Measurements from ENCODE around the gene CDC25C. TPM values are rescaled to one million over a fixed set of nuclear protein-coding genes. Genes with fewer than 3 reads are reported as not detected.

Gene CDC25C
- total and polyA plus RNA-seq, 2 of the 4 experiments (the other 2 are of a cell fraction): 7.3 to 8.2 TPM

DNA sequence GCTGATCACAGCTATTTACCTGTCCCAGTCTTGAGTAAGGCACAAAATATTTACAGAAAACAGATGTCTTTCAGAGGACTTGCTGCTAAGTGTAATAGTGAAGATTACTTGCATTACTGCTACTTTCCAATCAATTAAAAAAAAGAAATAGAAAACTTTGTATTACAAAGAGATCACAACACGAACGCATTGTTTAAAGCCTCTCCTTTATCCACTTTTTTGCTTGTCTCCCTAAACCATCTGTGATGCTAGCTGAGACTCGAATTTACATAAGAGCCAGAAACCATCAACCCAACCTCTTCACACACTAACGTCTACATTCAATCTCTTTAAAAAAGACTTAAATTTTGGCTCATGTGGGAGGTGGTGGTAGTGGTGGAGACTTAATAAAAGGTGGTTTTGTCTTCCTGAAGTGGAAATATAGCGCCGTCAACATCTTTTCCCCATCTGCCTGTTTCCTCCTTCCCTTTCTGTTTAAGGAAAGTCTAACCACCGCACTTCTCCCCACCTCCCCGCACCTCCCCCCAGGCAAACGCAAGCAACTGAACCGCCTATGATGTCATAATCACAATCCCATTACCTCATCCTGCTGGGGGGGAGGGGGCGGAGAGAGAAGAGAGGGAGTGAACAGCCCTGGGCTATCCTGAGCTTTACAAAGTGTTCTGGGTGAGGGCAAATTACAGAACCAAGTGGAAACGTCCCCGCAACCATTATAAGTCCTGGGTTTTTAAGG lies 5.5 kb upstream of the CDC25C start:
- H3K23ac ChIP-seq (ENCODE audit: low read depth, low read length): peak overlapping the region; percentile 84; the same call in 1 of the 2 replicates
- H3K4ac ChIP-seq (ENCODE audit: low read depth, low read length): peak overlapping the region; percentile 100
- ChIA-PET POLR2A (ENCODE audit: unreplicated experiment) (no interaction called here), CTCF (interaction anchor here (1.6 kb wide), 1 partner anchor 15 kb away, joined by 8 read pairs; no protein-coding TSS in a partner anchor)
- peaks cover 30% of the 10 kb centered on the region for H4K20me1 ChIP-seq (ENCODE audit: insufficient read depth, low read length)
- H4K91ac ChIP-seq (ENCODE audit: insufficient read depth, low read depth, low read length): peak overlapping the region; percentile 100
- H3K9me3 ChIP-seq (ENCODE audit: control insufficient read depth, insufficient read depth, low read length): no peaks in the 10 kb centered on the region
- peak overlapping the region; percentile 98 for H2BK5ac ChIP-seq (ENCODE audit: low read depth, low read length, poor library complexity, severe bottlenecking)
- H2AK5ac ChIP-seq (ENCODE audit: low read depth, low read length): no peak overlapping the region; the same call in 1 of the 2 replicates
- in situ Hi-C loops (cut with MboI; ENCODE audit: low sequenced_read_pairs): no loop called here
- H4K5ac ChIP-seq (ENCODE audit: low read depth, low read length): peak overlapping the region; percentile 81
- H3K27ac ChIP-seq (ENCODE audit: insufficient read depth, low read length): peak overlapping the region; percentile 97
- peak overlapping the region; percentile 99 for H2AFZ ChIP-seq (replicated peaks; ENCODE audit: low read length, poor library complexity)
- H2AK9ac ChIP-seq (replicated peaks; ENCODE audit: low read depth, low read length, poor library complexity): peak overlapping the region; percentile 74
- dilution Hi-C loops (cut with HindIII; ENCODE audit: low sequenced_read_pairs, unreplicated experiment): no loop called here
- H3K4me1 ChIP-seq (ENCODE audit: control insufficient read depth, insufficient read depth, low read length): peaks cover 3% of the 10 kb centered on the region
- peaks cover 7 to 41% of the 10 kb centered on the region in 2 experiments; a peak in 3 of 4 replicates for H3K79me1 ChIP-seq (ENCODE audit: low read depth in 1 of 2, low read length in 2 of 2)
- H3K9me1 ChIP-seq (ENCODE audit: insufficient read depth, low read length): peaks cover 15% of the 10 kb centered on the region
- intact Hi-C loops (cut with micrococcal nuclease): no loop called here
- 60% methylated on average over 2 of the region's 13 CpGs; no CpG with 5 or more reads in 1 of the 2 experiments for WGBS, 2 experiments (ENCODE audit: extremely low coverage in 2 of 2, insufficient read length in 1 of 2)
- DNase-seq (peak; percentile 79), ATAC-seq (ENCODE audit: low read depth) (peak; percentile 36)
- H3K4me3 ChIP-seq (ENCODE audit: insufficient read depth, low read depth, low read length): peak overlapping the region; percentile 65
- H3K27me3 ChIP-seq (ENCODE audit: control insufficient read depth, insufficient read depth, low read length): no peaks in the 10 kb centered on the region
- H3K4me2 ChIP-seq (ENCODE audit: low read depth, low read length): peak overlapping the region; percentile 68
- peak overlapping the region; percentile 99; the same call in 1 of the 2 replicates for H3K56ac ChIP-seq (ENCODE audit: extremely low read depth, insufficient read depth, low read length)
- H2BK20ac ChIP-seq (ENCODE audit: low read depth, low read length): peak overlapping the region; percentile 65
- H2BK15ac ChIP-seq (ENCODE audit: low read depth, low read length): peak overlapping the region; percentile 100; the same call in 2 of the 3 replicates
- peak overlapping the region; percentile 100 for H2BK120ac ChIP-seq (ENCODE audit: low read depth, low read length)
- BruUV-seq (replicated peaks): no TSS peak
- peaks cover 10% of the 10 kb centered on the region for H3K36me3 ChIP-seq (ENCODE audit: control insufficient read depth, insufficient read depth, low read length)
- H3K9ac ChIP-seq (ENCODE audit: low read depth, low read length): peak overlapping the region; percentile 76
- peak overlapping the region; percentile 59 for H3K18ac ChIP-seq (ENCODE audit: low read depth, low read length)
- peak overlapping the region; percentile 84; the same call in 1 of the 2 replicates for H3K14ac ChIP-seq (replicated peaks; ENCODE audit: low read depth, low read length)
- peak overlapping the region; percentile 95 to 96 for H4K8ac ChIP-seq (ENCODE audit: low read depth in 2 of 2, low read length in 2 of 2)
- no peak for TF ChIP-seq RFX5 (IDR thresholded peaks at IDR 0.05; ENCODE audit: low read depth, low read length)
- TF ChIP-seq BHLHE40 (IDR thresholded peaks at IDR 0.05; ENCODE audit: low read depth, low read length): no peak
- TF ChIP-seq, protein P1, sequence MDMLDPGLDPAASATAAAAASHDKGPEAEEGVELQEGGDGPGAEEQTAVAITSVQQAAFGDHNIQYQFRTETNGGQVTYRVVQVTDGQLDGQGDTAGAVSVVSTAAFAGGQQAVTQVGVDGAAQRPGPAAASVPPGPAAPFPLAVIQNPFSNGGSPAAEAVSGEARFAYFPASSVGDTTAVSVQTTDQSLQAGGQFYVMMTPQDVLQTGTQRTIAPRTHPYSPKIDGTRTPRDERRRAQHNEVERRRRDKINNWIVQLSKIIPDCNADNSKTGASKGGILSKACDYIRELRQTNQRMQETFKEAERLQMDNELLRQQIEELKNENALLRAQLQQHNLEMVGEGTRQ (IDR thresholded peaks at IDR 0.05; ENCODE audit: low read depth, low read length): no peak
- peak; percentile 92 for TF ChIP-seq MAZ (IDR thresholded peaks at IDR 0.05; ENCODE audit: borderline replicate concordance, low read depth, low read length)
- TF ChIP-seq SMC3 (IDR thresholded peaks at IDR 0.05; ENCODE audit: low read depth, low read length): no peak
- TF ChIP-seq FOS (IDR thresholded peaks at IDR 0.05; ENCODE audit: low read depth, low read length): no peak
- no peak for TF ChIP-seq MAFK (IDR thresholded peaks at IDR 0.05; ENCODE audit: low read depth, low read length)
- TF ChIP-seq, protein P2, sequence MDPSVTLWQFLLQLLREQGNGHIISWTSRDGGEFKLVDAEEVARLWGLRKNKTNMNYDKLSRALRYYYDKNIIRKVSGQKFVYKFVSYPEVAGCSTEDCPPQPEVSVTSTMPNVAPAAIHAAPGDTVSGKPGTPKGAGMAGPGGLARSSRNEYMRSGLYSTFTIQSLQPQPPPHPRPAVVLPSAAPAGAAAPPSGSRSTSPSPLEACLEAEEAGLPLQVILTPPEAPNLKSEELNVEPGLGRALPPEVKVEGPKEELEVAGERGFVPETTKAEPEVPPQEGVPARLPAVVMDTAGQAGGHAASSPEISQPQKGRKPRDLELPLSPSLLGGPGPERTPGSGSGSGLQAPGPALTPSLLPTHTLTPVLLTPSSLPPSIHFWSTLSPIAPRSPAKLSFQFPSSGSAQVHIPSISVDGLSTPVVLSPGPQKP (IDR thresholded peaks at IDR 0.05; ENCODE audit: borderline replicate concordance, low read depth, low read length): no peak
- peak; percentile 67 for TF ChIP-seq RCOR1 (IDR thresholded peaks at IDR 0.05; ENCODE audit: insufficient replicate concordance, low read length)
- no peak for TF ChIP-seq CHD1 (IDR thresholded peaks at IDR 0.05; ENCODE audit: low read depth, low read length)
- no peak for TF ChIP-seq RAD21 (IDR thresholded peaks at IDR 0.05; ENCODE audit: low read length)
- peak; percentile 65; the same call in 1 of the 2 replicates for TF ChIP-seq CEBPB (IDR thresholded peaks at IDR 0.05; ENCODE audit: low read depth, low read length)

Data from IMR-90 (cell line).